A549 (cell line): ENCODE measurements around the gene HOXC12.

Experiments used
- BCL3 ChIP-seq: fragments of >200 bp; sonication (Bioruptor Twin); formaldehyde crosslinking; IDR thresholded peaks from 3 replicates; pipeline ENCODE4 v1.6.1; 2016
- CEBPB ChIP-seq, 2 experiments: fragments of >200 bp in 1 of 2; sonication (Bioruptor Twin) in 1 of 2; formaldehyde crosslinking in 1 of 2; IDR thresholded peaks; 2 replicates each; pipeline ENCODE4 v1.6.1; 2012 to 2016
- CTCF ChIP-seq: fragments of >200 bp; sonication (Bioruptor Twin); formaldehyde crosslinking; IDR thresholded peaks from 3 replicates; pipeline ENCODE4 v1.5.1; 2016
- E2F6 ChIP-seq: IDR thresholded peaks from 2 replicates; pipeline ENCODE4 v1.6.1; 2012; ENCODE audit warnings: low read depth, borderline replicate concordance
- MAZ ChIP-seq: fragments of 150-350 bp; IDR thresholded peaks from 2 replicates; pipeline ENCODE4 v1.6.1; 2014; ENCODE audit warnings: antibody characterized with exemption, low read depth, low read length, borderline replicate concordance
- POLR2A ChIP-seq: IDR thresholded peaks from 2 replicates; pipeline ENCODE4 v1.6.1; 2012; ENCODE audit warnings: mild to moderate bottlenecking, low read length

GRCh38 chr12:53992377-53992889, 37.7 kb downstream of the HOXC12 start:
- TF ChIP-seq CTCF (no peak), CEBPB (IDR thresholded peaks at IDR 0.05) (no peak), BCL3 (no peak), POLR2A (no peak), MAZ (no peak), E2F6 (no peak)
